HG03175 (cell line): ENCODE data around the gene RAB40C.

Experiments
- ATAC-seq: cut with Tn5 transposase; IDR thresholded peaks from one replicate; pipeline ENCODE4 v1.9.1; 2021; ENCODE audit warnings: mild to moderate bottlenecking, moderate library complexity; ENCODE audit not compliant: unreplicated experiment

Gene RAB40C

DNA sequence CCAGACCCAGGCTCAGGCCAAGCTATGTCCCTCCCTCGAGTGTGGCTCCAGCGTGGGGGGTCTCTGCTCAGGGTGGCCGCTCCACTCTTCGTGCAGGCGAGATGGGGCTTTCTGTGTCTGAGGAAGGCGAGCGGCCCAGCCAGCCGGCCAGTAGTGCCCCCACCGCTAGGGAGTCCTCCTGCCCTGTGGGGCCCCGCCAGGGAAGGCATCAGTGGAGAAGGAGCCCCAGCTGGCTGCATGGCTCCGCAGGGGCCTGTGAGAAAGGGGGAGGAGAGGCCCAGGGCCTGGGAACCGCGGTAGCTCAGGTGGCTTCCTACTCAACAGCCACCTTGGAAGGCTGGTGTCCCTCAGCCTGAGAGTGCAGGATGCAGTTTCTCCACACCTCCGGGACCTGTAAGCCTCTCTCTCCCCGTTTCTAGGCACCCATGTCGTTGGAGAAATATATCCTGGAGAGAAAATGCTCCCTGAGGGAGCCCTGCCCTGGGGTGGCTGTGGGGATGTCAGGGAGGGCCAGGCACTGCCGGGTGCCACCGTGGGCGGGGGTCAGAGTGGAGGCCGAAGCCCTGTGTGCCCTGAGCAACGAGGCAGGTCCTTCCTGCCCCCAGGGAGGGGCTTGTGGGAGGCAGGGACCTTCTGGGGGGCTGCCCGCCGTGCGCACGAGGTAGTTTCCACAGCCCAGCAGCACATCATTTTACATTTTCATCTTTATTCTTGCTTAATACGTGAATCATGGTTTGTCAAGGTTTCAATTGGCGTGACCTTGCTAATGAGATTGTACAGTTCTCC lies 16.8 kb upstream of the RAB40C start:
- ATAC-seq = no peak

DNA sequence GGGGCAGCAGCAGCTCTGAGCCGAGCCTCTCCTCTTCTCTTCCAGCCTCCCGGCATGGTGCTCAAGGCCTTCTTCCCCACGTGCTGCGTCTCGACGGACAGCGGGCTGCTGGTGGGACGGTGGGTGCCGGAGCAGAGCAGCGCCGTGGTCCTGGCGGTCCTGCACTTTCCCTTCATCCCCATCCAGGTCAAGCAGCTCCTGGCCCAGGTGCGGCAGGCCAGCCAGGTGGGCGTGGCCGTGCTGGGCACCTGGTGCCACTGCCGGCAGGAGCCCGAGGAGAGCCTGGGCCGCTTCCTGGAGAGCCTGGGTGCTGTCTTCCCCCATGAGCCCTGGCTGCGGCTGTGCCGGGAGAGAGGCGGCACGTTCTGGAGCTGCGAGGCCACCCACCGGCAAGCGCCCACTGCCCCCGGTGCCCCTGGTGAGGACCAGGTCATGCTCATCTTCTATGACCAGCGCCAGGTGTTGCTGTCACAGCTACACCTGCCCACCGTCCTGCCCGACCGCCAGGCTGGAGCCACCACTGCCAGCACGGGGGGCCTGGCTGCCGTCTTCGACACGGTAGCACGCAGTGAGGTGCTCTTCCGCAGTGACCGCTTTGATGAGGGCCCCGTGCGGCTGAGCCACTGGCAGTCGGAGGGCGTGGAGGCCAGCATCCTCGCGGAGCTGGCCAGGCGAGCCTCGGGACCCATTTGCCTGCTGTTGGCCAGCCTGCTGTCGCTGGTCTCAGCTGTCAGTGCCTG lies 15.7 kb upstream of the RAB40C start:
- no peak for ATAC-seq

- ATAC-seq = no peak
Measured at GRCh38 chr16:575354-576196, 14.3 kb upstream of the RAB40C start.

DNA sequence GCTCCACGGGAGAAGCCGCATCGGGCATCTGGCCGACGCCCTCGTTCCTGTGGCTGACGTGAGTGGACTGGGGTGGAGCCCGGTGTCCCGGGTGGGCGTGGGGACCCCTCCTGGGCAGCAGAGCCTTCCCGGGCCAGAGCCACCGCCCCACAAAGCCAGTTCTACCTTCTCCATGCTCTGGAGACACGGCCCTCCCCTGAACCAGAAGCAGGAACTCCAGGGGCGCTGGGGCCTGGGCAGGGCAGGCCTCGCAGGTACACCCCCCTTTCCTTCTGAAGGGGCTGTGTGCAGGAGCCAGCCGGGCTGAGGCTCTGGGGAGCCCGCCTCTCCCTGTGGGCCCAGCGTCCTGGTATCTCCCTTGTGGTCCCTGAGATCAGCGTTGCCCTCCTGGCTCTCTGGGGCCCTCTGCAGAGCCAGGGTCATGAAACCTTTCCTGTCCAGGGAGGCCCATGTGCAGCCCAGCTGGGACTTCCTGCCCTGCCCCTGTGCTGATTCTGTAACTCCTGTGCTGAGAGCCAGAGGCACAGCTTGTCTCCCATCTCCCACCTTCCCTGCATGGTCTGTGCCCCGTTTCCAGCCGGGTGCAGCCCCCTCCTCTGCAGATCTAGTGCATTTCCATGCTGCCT lies 13.6 kb upstream of the RAB40C start:
- no peak for ATAC-seq

DNA sequence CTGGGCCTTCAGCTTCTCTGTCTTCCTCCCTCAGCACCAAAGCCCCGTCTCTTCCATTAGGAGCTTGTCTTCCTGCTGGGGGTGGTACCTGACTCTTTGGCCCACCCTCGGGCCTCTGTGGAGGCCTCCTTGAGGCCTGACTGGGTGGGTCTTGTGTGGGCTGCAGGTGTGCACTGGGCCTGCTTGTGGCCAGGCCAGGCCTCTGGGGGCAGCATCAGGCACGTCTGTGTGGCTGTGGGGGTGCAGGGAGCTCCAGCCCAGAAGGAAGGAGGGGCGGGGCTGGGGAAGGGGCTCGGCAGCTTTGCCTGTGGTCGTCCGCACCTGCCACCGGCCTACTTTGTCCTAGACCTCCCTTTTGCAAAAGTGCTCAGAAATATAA lies 13.1 kb upstream of the RAB40C start:
- ATAC-seq = no peak

- no peak for ATAC-seq
Measured at GRCh38 chr16:577796-578195, 12.1 kb upstream of the RAB40C start.

- ATAC-seq = no peak
Measured at GRCh38 chr16:578232-578869, 11.5 kb upstream of the RAB40C start.

- no peak for ATAC-seq
Measured at GRCh38 chr16:578870-579405, 10.9 kb upstream of the RAB40C start.

GRCh38 chr16:580141-580945 lies 9.5 kb upstream of the RAB40C start:
- ATAC-seq = no peak

DNA sequence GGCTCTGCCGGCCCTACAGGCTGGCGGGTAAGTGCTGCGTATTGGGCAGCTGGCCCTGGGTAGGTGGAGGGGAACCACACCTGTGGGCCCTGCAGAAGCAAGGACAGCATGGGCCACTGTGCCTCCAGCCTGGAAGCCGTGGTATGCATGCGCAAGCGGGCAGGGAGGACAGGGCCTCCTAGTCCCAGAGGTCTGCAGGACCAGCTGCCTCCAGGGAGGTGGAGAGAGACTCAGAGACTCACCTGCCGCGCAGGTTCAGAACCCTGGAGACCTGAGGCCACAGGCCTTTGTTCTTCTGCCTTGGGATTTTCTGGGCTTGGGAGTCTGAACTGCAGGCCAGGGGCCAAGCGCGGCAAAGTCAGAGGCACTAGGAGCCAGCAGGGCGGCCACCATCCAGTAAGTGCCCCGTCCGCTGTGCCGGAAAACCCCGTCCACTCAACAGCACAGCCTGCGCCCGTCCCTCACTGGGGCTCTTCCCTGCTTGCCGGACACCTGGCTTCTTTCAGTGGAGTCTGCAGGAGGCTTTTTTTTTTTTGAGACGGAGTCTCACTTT lies 8.8 kb upstream of the RAB40C start:
- ATAC-seq = no peak

GRCh38 chr16:582218-582613 lies 7.7 kb upstream of the RAB40C start:
- ATAC-seq = no peak

DNA sequence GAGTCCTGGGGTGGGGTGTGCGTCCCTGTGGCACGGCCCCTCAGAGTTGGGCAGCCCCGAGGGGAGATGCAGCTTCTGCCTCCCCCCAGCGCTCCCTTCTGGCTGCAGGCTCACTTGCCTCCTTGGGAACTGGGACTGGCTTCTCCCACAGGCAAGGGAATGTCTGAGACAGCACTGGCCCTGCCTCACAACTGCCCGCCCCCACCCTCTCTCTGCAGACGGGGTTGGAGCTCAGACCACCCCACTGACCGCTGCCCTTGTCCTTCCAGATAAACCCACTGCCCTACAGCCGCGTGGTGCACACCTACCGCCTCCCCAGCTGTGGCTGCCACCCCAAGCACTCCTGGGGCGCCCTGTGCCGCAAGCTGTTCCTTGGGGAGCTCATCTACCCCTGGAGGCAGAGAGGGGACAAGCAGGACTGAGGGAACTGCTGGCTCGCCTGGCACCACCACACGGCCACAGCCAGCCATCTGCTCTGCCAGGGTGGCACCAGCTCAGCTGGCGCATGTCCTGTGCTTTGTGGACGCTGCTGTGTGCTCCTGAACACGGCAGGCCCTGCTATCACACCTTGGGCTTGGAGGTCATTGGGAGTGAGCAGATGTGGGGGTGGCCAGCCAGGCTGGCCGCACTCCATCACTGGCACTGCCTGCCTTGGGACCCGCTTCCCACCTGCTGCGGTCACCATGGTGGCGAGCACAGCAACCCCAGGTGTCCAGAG lies 7.1 kb upstream of the RAB40C start:
- no peak for ATAC-seq

- ATAC-seq = no peak
Measured at GRCh38 chr16:583470-583814, 6.4 kb upstream of the RAB40C start.

GRCh38 chr16:583815-584591 lies 5.9 kb upstream of the RAB40C start:
- ATAC-seq = no peak

DNA sequence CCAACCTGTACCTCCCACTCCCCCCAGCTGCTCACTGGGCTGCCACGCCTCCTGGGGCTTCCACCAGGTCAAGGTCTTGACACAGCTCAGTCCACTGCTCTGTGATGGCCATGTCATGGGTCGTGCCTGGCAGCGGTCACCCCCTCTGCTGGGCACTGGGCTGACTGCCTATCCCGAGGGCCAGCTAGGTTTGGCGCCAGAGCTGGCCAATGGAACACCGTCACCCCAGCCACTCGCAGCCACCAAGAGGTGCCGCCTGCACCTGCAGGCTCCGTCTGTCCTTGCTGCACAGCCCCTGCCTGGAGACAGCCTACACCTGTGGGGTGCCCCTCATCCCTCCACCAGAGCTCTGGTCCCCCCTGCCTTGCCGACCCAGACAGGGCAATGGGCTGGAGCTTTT lies 4.5 kb upstream of the RAB40C start:
- ATAC-seq = no peak

DNA sequence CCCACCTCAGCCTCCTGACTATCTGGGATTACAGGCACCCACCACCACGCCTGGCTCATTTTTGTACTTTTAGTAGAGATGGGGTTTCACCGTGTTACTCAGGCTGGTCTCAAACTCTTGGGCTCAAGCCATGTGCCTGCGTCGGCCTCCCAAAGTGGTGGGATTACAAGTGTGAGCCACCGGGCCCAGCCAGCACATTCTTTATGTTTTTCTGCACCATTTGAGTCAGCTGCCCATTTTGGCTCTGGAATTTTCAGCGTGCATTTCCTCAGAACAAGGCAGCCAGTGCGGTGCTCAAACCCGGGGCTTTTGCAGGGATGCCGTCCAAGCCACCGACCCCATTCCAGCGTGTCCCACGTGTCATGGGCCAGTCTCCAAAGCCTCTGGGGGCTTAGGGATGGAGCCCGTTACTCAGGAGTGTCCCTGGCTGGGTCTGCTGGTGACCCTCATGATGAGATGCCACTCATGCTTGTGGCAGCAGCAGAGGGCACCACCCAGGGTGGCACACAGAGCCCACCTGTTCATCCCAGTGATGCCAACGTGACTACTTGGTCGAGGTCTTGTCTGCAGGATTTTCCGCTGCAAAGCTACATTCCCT lies 3.7 kb upstream of the RAB40C start:
- no peak for ATAC-seq
